GM18870 (cell line): ENCODE results near the gene CD38.
"Not testable (repeated sequence)": the region's sequence is repeated elsewhere in the genome, so short reads cannot be mapped to it uniquely, and the experiment has no call there.

ENCODE experiments used
- ATAC-seq: cut with Tn5 transposase; IDR thresholded peaks from one replicate; pipeline ENCODE4 v1.9.1; 2021; ENCODE audit warnings: moderate library complexity; ENCODE audit not compliant: unreplicated experiment

Gene CD38

GRCh38 chr4:15778289-15779241, at the start of gene CD38:
TSS of gene CD38 (plus strand) at chr4:15778328. CDS start at chr4:15778415, 87 bp downstream.
- peak; percentile 60 for ATAC-seq

GRCh38 chr4:15729910-15730533, 48.1 kb upstream of the CD38 start:
- peak; percentile 61 for ATAC-seq

GRCh38 chr4:15733061-15733460, 45.1 kb upstream of the CD38 start:
- ATAC-seq: not testable (repeated sequence)

- ATAC-seq: no peak
Measured at GRCh38 chr4:15735536-15735935, 42.6 kb upstream of the CD38 start.

GRCh38 chr4:15736514-15737050, 41.5 kb upstream of the CD38 start:
- ATAC-seq: no peak

- no peak for ATAC-seq
Measured at GRCh38 chr4:15737255-15737654, 40.9 kb upstream of the CD38 start.

- no peak for ATAC-seq
Measured at GRCh38 chr4:15738877-15739276, 39.3 kb upstream of the CD38 start.

- no peak for ATAC-seq
Measured at GRCh38 chr4:15740764-15741404, 37.2 kb upstream of the CD38 start.

GRCh38 chr4:15742083-15742582, 36.0 kb upstream of the CD38 start:
- no peak for ATAC-seq

- ATAC-seq: no peak
Measured at GRCh38 chr4:15742637-15743036, 35.5 kb upstream of the CD38 start.

GRCh38 chr4:15744016-15744545, 34.0 kb upstream of the CD38 start:
- no peak for ATAC-seq

GRCh38 chr4:15746110-15746509, 32.0 kb upstream of the CD38 start:
- no peak for ATAC-seq

GRCh38 chr4:15749001-15749400, 29.1 kb upstream of the CD38 start:
- ATAC-seq: no peak

- ATAC-seq: no peak
Measured at GRCh38 chr4:15751153-15751552, 27.0 kb upstream of the CD38 start.

GRCh38 chr4:15753081-15753480, 25.0 kb upstream of the CD38 start:
- no peak for ATAC-seq

- ATAC-seq: no peak
Measured at GRCh38 chr4:15753786-15754185, 24.3 kb upstream of the CD38 start.

GRCh38 chr4:15754323-15754722, 23.8 kb upstream of the CD38 start:
- no peak for ATAC-seq

GRCh38 chr4:15755321-15756155, 22.6 kb upstream of the CD38 start:
- peak; percentile 2 for ATAC-seq

GRCh38 chr4:15756361-15756861, 21.7 kb upstream of the CD38 start:
- peak; percentile 91 for ATAC-seq

- no peak for ATAC-seq
Measured at GRCh38 chr4:15757054-15757453, 21.1 kb upstream of the CD38 start.
